GM23338 (cell line): ENCODE results near the gene PLD6. TPM values are rescaled to one million over a fixed set of nuclear protein-coding genes. Genes with fewer than 3 reads are reported as not detected.

Experiments
- ATAC-seq: fragments of 200-7000 bp; cut with Tn5 transposase; 3 replicates; pipeline ENCODE4 v1.9.1; 2020
- DNase-seq: peaks from one replicate; pipeline ENCODE4 v3.0.0-alpha.2; 2015; ENCODE audit warnings: low spot score
- H2AFZ ChIP-seq: fragments of 200-600 bp; sonication (generic); 2 replicates; pipeline ENCODE4 v1.8.0; 2016; ENCODE audit warnings: antibody characterized with exemption, mild to moderate bottlenecking, moderate library complexity
- H3F3A ChIP-seq: fragments of 200-600 bp; sonication (generic); replicated peaks from 2 replicates; pipeline ENCODE4 v1.8.0; 2017; ENCODE audit warnings: antibody characterized with exemption, mixed run types, low read depth
- H3K27ac ChIP-seq: fragments of 200-600 bp; sonication (generic); 2 replicates; pipeline ENCODE4 v1.6.1; 2016; ENCODE audit warnings: low read depth
- H3K27me3 ChIP-seq: fragments of 200-600 bp; sonication (generic); 2 replicates; pipeline ENCODE4 v1.8.0; 2016; ENCODE audit warnings: mild to moderate bottlenecking, mixed run types, moderate library complexity; ENCODE audit not compliant: insufficient read depth
- H3K36me3 ChIP-seq: fragments of 200-600 bp; sonication (generic); 2 replicates; pipeline ENCODE4 v1.8.0; 2016; ENCODE audit warnings: mild to moderate bottlenecking; ENCODE audit not compliant: insufficient read depth
- H3K4me1 ChIP-seq: fragments of 200-600 bp; sonication (generic); 2 replicates; pipeline ENCODE4 v1.8.0; 2016; ENCODE audit warnings: mild to moderate bottlenecking, moderate library complexity; ENCODE audit not compliant: insufficient read depth
- H3K4me2 ChIP-seq: fragments of 200-600 bp; sonication (generic); 2 replicates; pipeline ENCODE4 v1.7.1; 2017; ENCODE audit warnings: mixed run types
- H3K4me3 ChIP-seq: fragments of 200-600 bp; sonication (generic); 2 replicates; pipeline ENCODE4 v1.6.1; 2016; ENCODE audit warnings: mixed run types
- H3K79me2 ChIP-seq: fragments of 200-600 bp; sonication (generic); replicated peaks from 2 replicates; pipeline ENCODE4 v1.8.0; 2017; ENCODE audit warnings: mild to moderate bottlenecking; ENCODE audit not compliant: insufficient read depth
- H3K9me2 ChIP-seq: fragments of 200-600 bp; sonication (generic); 2 replicates; pipeline ENCODE4 v1.8.0; 2017; ENCODE audit not compliant: insufficient read depth
- H4K20me1 ChIP-seq: fragments of 200-600 bp; sonication (generic); replicated peaks from 2 replicates; pipeline ENCODE4 v1.8.0; 2017; ENCODE audit warnings: mild to moderate bottlenecking; ENCODE audit not compliant: insufficient read depth
- H3K27ac Mint-ChIP-seq: 2 replicates; pipeline ENCODE4 v1.8.0; 2020; ENCODE audit warnings: inconsistent platforms, mild to moderate bottlenecking, moderate library complexity, mixed read lengths
- H3K27me3 Mint-ChIP-seq: 3 replicates; pipeline ENCODE4 v1.8.0; 2022; ENCODE audit warnings: low read depth, mild to moderate bottlenecking, moderate library complexity, mixed read lengths, inconsistent platforms; ENCODE audit not compliant: insufficient read depth, poor library complexity
- H3K36me3 Mint-ChIP-seq: 3 replicates; pipeline ENCODE4 v1.8.0; 2021; ENCODE audit warnings: low read depth, mild to moderate bottlenecking, inconsistent platforms, moderate library complexity, mixed read lengths
- H3K4me1 Mint-ChIP-seq: 3 replicates; pipeline ENCODE4 v1.8.0; 2020; ENCODE audit warnings: mild to moderate bottlenecking, inconsistent platforms, mixed read lengths
- H3K4me3 Mint-ChIP-seq: 3 replicates; pipeline ENCODE4 v1.8.0; 2021; ENCODE audit warnings: moderate library complexity, mild to moderate bottlenecking, inconsistent platforms, mixed read lengths
- H3K9me3 Mint-ChIP-seq: 3 replicates; pipeline ENCODE4 v1.8.0; 2020; ENCODE audit warnings: moderate library complexity, mild to moderate bottlenecking, inconsistent platforms, mixed read lengths
- CREB1 ChIP-seq: fragments of 250-450 bp; sonication (Bioruptor Pico); IDR thresholded peaks from 2 replicates; pipeline ENCODE4 v1.5.0; 2020; ENCODE audit warnings: low read depth, mild to moderate bottlenecking, moderate library complexity
- CTCF ChIP-seq, 2 experiments: fragments of 200-600 bp in 1 of 2; sonication (generic) in 1 of 2; conservative IDR thresholded peaks; 2 replicates each; pipeline versions ENCODE4 v1.5.1 to v1.6.1; 2016 to 2017; ENCODE audit warnings: antibody characterized with exemption in 2 of 2, low read depth in 2 of 2, mild to moderate bottlenecking in 2 of 2, moderate library complexity in 1 of 2
- ETS1 ChIP-seq: IDR thresholded peaks from 2 replicates; pipeline ENCODE4 v1.6.1; 2016; ENCODE audit warnings: antibody characterized with exemption
- EZH2 ChIP-seq: fragments of 200-600 bp; sonication (generic); IDR thresholded peaks from one replicate; pipeline ENCODE4 v1.8.0; 2017; ENCODE audit warnings: antibody characterized with exemption, mild to moderate bottlenecking, low read depth; ENCODE audit not compliant: unreplicated experiment
- EZH2phosphoT487 ChIP-seq: fragments of 200-600 bp; sonication (generic); IDR thresholded peaks from one replicate; pipeline ENCODE4 v1.8.1; 2018; ENCODE audit warnings: antibody characterized with exemption; ENCODE audit not compliant: unreplicated experiment
- JUNB ChIP-seq: IDR thresholded peaks from one replicate; pipeline ENCODE4 v1.6.1; 2016; ENCODE audit warnings: antibody characterized with exemption; ENCODE audit not compliant: unreplicated experiment
- NANOG ChIP-seq: IDR thresholded peaks from 2 replicates; pipeline ENCODE4 v1.6.1; 2016; ENCODE audit warnings: antibody characterized with exemption, borderline replicate concordance
- POLR2AphosphoS5 ChIP-seq: IDR thresholded peaks from 2 replicates; pipeline ENCODE4 v1.6.1; 2016; ENCODE audit warnings: antibody characterized with exemption, low read depth
- STAT1 ChIP-seq: IDR thresholded peaks from one replicate; pipeline ENCODE4 v1.6.1; 2016; ENCODE audit warnings: antibody characterized with exemption; ENCODE audit not compliant: unreplicated experiment
- ZNF114 ChIP-seq: fragments of 250-450 bp; sonication (Bioruptor Pico); IDR thresholded peaks from 2 replicates; pipeline ENCODE4 v1.5.0; 2020; ENCODE audit warnings: mild to moderate bottlenecking, moderate library complexity
- ZNF331 ChIP-seq: fragments of 250-450 bp; sonication (Bioruptor Pico); IDR thresholded peaks from 2 replicates; pipeline ENCODE4 v1.5.0; 2020; ENCODE audit warnings: low read depth, mild to moderate bottlenecking, moderate library complexity
- ZNF462 ChIP-seq: fragments of 250-450 bp; sonication (Bioruptor Pico); IDR thresholded peaks from 2 replicates; pipeline ENCODE4 v1.5.0; 2020; ENCODE audit warnings: mild to moderate bottlenecking, moderate library complexity
- polyA plus RNA-seq: library from polyadenylated mRNA; unstranded; fragments of >200 nt; fragmentation: Nextera tagmentation; extraction: Ambion mirVana; gene quantifications from 2 replicates; pipeline ENCODE4 v1.2.1, GENCODE V29; 2016
- total RNA-seq: library from RNA; depleted of rRNA; stranded (reverse); fragments of >200 nt; shearing (Covaris generic); gene quantifications from 2 replicates; pipeline ENCODE4 v1.2.3, GENCODE V29; 2014
- TF ChIP-seq, protein P1 (sequence below): IDR thresholded peaks from one replicate; pipeline ENCODE4 v1.6.1; 2018; ENCODE audit warnings: antibody characterized with exemption; ENCODE audit not compliant: unreplicated experiment

Gene PLD6
- total and polyA plus RNA-seq, 2 experiments from 2014 or later, result not detected

DNA sequence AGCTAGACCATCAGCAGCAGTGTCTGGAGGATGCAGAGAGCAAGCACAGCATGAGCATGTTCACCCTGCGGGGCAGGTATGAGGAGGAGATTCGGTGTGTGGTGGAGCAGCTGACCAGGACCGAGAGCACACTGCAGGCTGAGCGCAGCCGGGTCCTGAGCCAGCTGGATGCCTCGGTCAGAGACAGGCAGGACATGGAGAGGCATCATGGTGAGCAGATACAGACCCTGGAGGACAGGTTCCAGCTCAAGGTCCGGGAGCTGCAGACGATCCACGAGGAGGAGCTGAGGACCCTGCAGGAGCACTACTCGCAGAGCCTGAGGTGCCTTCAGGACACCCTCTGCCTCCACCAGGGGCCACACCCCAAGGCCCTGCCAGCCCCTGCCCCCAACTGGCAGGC, 38.8 kb downstream of the PLD6 start:
- no peaks in the 10 kb centered on the region for H3K27me3 ChIP-seq
- Mint-ChIP-seq H3K27ac (peak overlapping the region; percentile 61), H3K9me3 (no peaks in the 10 kb centered on the region), H3K4me1 (peaks cover 9% of the 10 kb centered on the region), H3K36me3 (peaks cover 37% of the 10 kb centered on the region), H3K27me3 (peaks cover 16% of the 10 kb centered on the region), H3K4me3 (no peak overlapping the region)
- no peak overlapping the region for H3K4me2 ChIP-seq
- no peaks in the 10 kb centered on the region for H3K4me1 ChIP-seq
- no peak for ATAC-seq
- H4K20me1 ChIP-seq, result no peaks in the 10 kb centered on the region; the same call in 1 of the 2 replicates
- no peak for DNase-seq
- H3K36me3 ChIP-seq, result peaks cover 3% of the 10 kb centered on the region; the same call in 1 of the 2 replicates
- no peaks in the 10 kb centered on the region for H3F3A ChIP-seq
- H3K4me3 ChIP-seq, result no peak overlapping the region
- H2AFZ ChIP-seq, result no peak overlapping the region
- no peaks in the 10 kb centered on the region for H3K79me2 ChIP-seq
- TF ChIP-seq NANOG, result no peak
- TF ChIP-seq POLR2AphosphoS5, result no peak
- TF ChIP-seq EZH2, result no peak
- TF ChIP-seq, protein P1, sequence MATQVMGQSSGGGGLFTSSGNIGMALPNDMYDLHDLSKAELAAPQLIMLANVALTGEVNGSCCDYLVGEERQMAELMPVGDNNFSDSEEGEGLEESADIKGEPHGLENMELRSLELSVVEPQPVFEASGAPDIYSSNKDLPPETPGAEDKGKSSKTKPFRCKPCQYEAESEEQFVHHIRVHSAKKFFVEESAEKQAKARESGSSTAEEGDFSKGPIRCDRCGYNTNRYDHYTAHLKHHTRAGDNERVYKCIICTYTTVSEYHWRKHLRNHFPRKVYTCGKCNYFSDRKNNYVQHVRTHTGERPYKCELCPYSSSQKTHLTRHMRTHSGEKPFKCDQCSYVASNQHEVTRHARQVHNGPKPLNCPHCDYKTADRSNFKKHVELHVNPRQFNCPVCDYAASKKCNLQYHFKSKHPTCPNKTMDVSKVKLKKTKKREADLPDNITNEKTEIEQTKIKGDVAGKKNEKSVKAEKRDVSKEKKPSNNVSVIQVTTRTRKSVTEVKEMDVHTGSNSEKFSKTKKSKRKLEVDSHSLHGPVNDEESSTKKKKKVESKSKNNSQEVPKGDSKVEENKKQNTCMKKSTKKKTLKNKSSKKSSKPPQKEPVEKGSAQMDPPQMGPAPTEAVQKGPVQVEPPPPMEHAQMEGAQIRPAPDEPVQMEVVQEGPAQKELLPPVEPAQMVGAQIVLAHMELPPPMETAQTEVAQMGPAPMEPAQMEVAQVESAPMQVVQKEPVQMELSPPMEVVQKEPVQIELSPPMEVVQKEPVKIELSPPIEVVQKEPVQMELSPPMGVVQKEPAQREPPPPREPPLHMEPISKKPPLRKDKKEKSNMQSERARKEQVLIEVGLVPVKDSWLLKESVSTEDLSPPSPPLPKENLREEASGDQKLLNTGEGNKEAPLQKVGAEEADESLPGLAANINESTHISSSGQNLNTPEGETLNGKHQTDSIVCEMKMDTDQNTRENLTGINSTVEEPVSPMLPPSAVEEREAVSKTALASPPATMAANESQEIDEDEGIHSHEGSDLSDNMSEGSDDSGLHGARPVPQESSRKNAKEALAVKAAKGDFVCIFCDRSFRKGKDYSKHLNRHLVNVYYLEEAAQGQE, result no peak
- no peak for TF ChIP-seq ZNF331 (CRISPR knock-in tag)
- TF ChIP-seq ETS1, result no peak
- no peak for TF ChIP-seq EZH2phosphoT487
- TF ChIP-seq ZNF462, result no peak
- TF ChIP-seq JUNB, result no peak
- no peak for TF ChIP-seq ZNF114 (CRISPR knock-in tag)
- no peak for TF ChIP-seq CTCF (conservative IDR thresholded peaks at IDR 0.05; ENCODE audit: low read depth in 2 of 2)
- no peak for TF ChIP-seq STAT1
- no peak for TF ChIP-seq CREB1
- H3K9me2 ChIP-seq, result no peaks in the 10 kb centered on the region
- no peak overlapping the region for H3K27ac ChIP-seq
